8988T (cell line): ENCODE data around the gene ETS1.

Source experiments
- DNase-seq: peaks from one replicate; pipeline ENCODE4 v3.0.0; 2011

ETS1 gene

DNA sequence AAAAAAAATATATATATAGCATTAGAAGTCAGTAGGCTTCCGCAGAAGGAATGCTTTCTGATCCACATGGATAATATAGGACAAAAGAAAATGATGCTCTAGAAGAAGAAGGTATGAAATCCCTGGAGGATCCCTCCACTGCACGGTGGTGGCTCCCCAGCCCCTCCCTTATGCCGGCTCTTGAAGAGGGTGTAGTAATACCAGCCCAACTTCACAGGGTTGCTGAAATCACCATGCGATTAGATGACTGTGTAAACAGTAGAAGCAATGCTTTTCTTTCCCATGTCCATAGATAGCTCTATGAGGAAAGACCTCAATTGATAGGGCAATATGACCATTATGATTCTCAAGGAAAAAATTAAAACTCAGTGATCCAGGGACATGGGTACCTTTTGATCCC, 3.2 kb upstream of the ETS1 start:
- DNase-seq = no peak

DNA sequence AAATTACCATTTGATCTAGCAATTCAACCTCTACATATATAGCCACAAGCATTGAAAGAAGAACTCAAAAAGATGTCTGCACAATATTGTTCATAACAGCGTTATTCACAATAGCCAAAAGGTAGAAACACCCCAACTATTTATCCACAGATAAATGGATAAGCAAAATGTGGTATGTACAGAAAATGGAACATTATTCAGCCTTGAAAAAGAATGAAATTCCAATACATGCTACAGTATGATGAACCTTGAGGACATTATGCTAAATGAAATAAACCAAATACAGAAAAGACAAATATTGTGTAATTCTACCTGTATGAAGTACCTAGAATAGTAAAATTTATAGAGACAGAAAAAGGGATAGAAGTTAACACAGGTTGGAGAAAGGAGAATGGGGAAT, 2.6 kb upstream of the ETS1 start:
- DNase-seq = no peak

DNA sequence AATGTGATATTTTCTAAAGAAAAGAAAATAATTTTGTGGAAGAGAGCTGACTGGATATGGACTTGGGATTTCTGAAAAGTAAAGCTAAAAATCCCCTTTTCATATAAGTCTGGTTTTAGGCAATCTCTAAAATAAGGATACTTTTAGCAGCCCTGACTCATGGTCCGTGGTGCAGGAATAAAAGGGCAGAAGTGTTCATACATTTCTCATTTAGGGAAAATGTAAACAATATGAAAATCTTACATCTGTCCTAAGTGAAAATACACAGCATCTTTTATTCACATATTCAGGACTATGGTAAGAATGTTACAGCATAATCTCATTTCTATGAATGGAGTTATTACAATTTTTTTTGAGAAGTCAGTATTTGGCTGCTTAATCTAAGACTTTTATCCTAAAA, 735 bp upstream of the ETS1 start:
- no peak for DNase-seq

DNA sequence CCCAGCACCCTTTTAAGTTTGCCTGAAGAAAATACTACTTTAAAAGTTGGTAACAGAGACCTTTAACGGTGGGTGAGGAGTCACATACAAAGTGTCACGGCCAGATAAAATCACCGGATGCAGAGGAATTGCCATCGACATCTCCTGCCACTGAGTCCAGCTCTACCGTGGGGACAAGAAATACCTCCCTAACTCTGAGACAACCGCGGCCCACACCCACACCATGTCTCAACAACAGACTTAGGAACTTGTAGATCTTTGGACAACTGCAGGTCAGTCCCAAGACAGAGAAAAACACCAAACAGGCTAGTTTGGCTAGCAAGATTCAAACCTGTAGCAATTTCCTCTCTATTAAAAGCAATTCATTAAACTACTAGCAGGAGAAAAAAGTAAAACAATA, 669 bp downstream of the ETS1 start:
- no peak for DNase-seq

DNA sequence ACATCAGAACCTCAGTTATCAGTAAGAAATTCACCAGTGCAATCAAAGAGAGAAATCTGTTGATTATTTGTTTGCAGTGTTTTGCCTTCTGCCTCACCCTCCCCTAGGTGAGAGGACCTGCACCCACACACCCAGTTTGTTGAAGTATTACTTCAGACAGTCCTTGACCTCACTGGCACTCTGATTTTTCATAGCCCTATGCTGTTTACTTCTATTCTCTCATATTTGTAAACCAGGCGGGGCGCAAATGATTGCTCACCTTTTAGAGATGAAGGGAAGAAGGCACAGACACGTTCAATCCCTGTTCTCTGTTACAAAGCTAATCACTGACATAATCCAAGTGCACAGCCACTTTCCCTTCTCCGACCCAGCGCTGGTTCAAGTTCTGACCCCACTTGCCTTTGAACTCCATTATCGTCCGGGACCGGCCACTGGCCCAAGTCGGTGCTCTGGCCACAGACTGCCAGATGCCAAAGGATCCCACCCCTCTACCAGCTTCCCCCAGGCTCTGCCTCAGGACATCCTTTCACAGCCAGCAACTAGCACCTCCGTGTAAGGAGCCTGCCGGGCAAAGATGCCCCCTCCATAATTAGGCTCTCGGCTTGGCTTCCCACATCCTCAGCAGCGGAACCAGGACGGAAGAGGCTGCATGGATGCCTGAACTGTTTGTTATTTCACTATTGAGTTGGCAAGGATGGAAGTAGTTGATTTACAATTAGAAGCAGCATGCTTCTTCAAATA, 1.7 kb downstream of the ETS1 start:
- DNase-seq = no peak

DNA sequence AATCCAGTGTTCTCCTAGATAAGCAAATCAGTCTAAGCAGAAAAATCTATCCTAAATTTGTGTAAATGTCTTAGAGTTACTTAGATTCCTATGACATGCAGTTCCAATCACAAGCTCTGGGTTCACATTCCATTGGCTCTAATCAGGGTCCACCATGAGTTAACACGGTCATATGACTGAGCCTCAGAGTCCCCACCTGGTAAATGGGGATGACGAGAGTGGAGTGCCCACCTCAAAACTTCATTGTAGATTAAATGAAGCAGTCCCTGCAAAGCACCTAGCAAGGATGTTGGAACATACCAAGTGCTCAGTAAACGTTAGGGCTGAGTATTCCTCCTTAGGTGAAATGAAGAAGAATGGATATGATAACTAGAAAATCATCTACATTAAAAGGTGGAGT, 3.1 kb downstream of the ETS1 start:
- no peak for DNase-seq

DNA sequence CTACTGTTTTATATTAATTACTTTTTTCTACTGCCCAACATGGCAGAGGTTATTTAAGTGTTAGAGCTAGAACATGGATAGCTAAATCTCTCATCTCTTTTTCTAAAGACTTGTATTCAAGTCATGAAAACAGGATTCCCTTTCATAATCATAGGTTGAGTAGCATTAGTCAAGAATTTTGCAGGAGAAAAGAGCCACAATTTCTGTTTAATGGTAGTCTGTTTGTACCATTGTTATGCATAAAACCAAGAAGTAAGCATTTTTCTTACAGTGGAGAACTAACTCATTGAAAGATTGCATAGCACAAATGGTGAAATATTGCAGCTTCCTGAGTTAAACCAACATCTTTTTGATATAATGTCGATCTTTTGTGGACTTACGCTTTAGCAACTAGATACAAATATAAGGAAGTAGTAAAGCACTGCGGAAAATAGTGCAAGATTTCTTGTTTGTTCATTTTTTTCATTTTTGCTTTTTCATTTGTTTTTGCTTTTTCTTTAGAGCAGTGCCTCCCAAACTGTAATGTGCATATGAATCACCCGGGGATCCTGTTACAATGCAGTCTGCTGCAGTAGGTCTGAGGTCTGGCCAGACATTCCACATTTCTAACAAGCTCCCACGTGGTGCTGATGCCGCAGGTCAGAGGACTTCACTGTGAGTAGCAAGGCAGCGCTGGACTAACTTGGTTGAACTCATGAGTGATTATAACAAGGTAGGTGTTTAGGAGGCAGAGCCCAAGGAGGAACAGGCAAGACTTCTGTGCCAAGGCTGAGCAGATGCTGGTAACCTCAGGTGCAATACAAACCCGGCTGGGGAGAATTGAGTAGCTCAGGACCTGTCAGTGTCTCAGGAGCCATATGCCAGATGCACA, 4.6 kb downstream of the ETS1 start:
- no peak for DNase-seq

DNA sequence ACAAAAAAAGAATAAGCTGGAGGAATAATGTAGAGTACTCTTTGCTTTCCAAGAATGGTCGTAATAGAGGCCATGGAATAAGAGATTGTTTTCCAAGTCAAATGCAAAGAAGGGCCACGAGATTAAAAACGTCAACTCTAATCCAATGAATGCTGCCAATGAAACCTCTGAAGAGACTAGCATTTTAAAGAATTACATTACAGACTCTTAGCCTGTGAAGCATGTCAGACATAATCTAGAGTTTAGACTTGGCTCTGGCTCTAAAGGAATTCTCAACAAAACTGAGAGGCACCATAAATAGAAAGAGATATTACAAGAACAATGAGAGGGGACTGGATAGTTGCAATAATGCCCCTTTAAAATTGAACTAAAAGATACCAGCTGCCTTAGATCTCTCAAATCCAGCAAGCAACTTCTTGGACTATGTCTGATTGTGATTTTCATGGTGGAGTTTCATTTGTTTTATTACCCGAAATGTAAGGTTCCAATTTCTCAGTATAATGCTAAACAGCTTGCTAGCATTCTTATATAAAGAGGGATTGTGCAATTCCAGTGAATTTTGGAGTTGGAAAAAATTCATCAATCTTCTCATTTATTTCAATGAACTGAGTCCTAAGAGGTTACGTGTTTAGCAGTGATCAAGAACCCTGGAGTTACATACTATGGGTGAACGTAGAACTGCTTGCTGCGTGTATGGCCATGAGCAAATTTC, 5.6 kb downstream of the ETS1 start:
- DNase-seq = no peak

DNA sequence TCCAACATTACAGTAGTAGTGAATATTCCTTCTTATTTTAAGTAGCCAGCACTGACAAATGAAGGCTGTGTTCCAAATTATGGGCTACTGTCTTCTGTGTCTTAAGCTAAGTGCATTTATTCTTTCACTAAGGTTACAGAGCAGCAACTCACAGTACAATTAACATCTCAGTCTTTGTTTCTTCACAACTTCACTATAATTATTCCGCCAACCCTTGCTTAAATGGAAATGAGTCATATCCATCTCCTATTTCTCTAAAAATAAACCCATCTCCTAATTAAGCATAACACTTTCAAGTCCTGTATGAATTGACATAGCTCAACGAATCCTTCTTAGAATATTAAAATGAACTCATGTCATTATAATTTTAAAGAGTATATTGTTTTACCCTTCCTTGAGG, 6.7 kb downstream of the ETS1 start:
- DNase-seq = no peak

DNA sequence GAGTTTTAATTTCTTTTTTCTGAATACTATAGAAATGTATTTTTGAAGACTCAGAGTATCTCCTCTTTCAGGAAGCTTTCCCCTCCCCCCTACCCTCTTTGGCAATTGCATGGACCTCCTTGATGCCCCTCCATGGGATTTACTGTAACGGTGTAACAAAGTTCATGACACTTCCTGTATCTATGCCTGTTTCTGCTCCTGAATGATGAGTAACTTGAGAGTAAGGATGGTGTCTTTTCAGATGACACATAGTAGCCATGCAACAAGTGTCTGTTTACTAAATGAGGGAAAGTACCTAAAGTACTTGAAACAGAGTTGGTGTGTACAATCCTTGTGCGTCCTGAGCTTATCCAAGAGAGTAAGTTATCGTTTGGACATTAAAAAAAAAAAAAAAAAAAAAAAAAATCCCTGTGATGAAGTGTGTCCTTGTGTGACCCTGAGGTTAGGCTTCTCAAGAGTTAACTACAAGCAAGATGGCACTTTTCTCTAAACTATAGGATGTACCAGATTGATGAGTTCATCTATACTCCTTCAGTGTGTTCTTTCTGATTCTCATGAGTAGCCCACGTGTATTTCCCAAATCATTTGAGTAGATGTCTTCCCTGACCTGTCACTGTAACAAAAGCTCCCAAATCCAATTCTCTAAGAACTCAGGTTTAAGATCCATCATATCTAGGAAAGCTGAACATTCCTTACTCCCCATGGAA, 7.4 kb downstream of the ETS1 start:
- DNase-seq = no peak

DNA sequence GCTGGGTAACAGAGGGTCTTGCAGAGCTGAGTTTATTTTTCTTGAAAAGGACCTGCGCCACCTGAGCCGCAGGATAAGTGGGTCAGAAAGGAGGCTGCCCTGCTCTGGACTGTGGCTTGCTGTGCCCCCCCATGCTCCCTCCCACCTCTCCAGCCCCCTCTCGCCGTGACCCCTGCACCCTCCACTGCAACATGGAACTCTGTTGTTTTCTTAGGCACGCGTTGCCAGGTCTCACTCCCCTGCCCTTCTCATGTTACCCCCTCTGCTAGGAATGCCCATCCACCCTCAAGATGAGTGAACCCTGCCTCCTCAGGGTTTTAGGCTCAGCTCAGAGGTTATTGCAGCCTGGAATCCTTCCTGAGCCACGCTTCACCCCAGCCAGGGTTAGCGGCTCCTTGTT, 10.8 kb downstream of the ETS1 start:
- no peak for DNase-seq

DNA sequence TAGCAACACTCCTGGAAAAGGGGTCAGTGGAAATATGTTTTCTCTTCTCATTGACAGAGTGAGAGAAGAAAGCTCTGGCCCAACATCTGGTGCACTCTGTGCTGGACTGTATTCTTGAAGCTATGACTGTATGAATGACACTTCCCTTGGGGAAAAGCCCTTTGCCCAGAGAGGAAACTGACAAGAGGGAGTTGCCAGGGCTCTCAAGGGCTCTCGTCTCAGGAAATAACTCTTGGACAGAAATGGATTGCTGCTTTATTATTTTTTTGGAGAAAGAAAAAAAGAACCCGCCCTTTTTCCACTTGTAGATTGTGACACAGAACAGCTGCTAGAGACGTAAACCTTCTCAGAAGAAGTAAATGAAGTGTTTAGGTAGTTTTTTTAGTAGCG, 11.4 kb downstream of the ETS1 start:
- no peak for DNase-seq

DNA sequence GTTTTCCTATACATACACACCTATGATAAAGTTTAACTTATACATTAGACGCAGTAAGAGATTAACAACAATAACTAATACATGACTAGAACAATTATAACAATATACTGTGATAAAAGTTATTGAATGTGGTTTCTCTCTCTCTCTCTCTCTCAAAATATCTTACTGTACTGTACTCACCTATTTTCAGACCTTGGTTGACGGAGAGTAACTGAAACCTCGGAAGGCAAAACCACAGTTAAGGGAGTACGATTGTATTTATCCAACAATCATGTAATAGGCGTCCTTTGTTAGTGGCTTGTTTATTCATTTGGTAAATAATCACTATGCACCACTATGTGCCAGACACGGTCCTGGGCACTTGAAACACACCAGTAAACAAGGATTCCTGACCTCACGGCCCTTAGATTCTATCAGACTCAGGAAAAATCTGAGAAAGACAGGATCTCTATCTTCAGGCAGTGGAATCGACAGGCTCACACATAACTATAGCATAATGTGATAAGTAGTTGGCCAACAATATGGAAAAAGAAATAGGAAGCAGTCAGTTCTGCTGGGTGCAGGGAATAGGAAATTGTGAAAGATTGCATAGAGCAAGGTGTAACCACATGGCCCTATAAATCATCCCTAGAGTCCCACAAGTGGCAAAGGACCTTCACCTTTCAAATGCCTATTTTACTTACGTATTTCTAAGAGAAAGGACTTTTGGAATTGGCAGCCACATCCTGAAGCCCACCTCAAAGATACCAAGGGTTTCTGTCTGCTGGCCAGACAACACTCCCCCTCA, 12.0 kb downstream of the ETS1 start:
- DNase-seq = no peak

DNA sequence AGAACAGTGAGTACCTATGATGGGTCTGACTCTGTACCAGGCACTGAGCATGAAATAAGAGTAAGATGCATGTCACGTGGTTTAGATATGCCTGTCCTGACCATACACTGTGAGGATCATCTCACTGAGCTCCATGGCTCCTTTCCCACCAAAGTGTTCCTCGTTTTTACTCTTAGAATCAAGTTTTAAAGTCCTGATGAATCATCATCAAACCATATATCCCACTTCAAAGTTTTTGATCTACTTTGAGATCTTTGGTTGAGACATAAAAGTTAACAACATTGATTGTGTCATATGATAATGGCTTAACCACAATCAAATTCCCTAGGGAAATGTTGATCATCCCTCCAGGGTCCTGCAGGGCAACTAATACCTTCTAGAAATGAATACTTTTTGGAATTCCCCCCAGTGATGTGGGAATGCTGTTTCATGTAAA, 12.8 kb downstream of the ETS1 start:
- no peak for DNase-seq

DNA sequence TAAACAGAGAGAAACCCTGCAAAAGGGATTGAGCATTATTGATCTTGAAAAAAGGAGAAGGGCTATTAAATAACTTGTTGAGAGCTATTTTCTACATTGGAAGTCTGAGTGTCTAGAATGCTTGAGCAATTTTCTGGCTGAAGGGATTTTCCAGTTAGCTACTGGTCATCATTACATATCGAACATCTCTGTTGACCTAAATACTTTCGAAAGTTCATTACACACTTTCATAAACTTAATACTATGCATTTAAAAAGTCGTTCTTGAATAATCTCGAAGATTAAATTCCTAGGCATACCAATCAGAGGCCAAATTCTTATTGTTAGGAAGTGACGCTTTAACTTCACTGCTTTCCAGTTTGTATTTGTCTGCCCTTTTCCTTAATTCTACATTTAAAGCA, 13.7 kb downstream of the ETS1 start:
- DNase-seq = no peak

DNA sequence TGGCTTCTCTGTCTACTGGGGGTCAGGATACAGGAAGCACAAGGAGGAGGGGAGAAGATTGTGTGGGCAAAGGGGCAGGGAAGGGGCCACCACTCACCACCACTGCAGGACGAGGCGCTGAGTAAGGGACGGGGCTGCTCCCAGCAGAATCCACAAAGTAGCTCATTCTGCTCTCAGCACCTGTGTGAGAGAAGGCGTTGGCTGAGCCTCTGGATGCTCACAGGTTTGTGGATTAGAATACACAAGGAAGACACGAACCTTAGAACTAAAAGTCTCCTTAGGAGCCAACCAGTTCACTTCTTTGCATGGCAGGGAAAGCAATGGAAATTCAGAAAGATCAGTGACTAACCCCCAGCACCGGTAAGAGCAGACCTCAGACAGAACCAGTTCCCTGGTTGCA, 14.4 kb downstream of the ETS1 start:
- DNase-seq = no peak

DNA sequence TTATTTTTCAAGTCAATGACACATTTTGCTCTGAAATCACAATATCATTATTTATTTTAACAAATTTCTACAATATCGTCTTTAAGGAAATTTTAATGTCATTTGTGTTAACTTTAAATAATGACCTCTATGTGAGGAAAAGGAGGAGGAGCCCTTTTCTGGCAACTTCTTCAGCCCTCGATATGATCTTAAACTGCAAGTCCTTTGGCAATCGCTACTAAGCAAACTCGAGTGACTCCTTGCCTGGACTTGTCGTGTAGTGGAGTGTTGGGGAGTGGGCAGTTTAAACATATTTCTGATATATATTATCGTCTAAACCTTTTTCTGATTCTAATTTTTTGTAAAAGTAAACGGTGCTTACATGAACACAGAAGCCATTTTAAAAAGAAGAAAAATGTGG, 16.7 kb downstream of the ETS1 start:
- DNase-seq = no peak

DNA sequence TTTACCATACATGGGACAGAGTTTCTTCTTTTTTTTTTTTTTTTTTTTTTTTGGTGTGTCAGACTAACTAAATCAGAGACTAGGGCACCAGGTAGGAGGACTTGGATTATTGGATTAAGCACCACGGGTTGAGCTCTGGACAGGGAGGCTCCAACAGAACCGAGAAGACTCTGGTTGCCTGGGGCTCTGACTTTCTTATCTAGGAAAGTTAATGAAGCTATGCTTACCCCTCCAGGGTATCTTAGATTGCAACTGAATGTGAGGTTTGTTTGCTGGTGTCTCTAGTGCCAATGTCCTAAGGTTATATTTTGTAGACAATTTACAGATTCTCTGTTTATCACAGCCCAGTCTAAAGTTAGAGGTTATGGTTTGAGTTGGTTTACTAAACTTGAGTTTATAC, 18.1 kb downstream of the ETS1 start:
- no peak for DNase-seq

DNA sequence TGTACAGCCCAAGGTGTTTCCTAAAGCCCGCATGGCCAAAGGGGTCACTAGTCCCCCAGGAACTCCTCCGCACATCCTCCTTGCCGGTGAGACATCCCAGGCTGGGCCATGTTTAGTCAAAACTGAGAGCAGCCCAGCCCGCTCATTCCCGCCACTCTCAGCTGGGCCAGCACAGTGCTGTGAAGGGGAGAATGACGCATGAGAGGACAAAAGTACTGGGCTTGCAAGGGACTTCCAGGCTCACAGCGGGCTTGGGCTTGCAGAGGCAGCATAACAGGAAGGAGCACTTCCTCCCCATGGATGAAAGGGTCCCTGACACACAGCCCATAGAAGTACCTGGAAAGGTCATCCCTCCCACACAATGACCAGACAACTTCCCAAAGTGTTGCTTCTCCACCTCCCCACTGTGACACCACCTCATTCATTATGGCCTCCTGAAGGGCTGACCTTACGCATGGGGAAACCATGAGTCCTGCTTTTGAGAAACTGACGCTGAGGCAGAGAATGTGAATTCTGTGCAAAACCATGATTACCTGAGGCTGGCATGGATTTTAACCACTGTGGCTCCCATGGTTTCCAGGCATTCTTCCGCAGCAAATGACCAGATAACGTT, 19.1 kb downstream of the ETS1 start:
- no peak for DNase-seq

DNA sequence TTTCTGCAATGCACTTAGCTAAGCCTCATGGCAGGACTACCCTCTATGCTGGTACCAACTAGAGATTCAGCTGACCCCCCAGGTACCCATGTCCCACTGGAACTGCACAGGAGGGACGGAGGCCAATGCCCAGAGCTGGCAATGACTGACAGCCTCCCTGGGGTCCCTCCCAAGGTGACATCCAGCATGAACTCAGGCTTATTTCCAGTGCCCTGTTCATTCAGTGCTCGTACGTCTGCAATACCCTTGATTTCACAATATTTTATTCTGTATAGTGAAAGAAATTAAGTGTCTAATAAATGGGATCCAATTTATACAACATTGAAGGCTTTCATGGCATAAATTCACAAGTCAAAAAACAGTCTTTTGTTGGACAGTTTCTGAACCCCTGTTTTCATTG, 20.2 kb downstream of the ETS1 start:
- DNase-seq = no peak

DNA sequence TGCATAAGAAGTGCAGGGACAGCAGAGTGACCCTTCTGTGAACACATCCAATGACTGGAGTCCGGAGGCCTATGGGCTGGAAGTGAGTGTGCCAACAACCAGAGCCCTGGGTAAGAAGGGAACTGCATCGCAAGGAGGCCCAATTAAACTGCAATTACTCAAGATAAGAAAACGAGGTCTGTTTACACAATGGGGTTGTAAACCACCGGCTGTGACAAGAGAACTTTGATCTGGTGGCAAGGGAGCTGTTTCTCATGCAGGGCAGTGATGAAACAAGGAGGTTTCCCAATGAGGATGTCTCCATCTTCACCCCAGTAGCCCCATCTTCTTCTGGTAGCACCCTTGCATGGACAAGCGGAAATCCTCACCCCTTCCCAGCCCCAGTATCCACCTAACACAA, 21.5 kb downstream of the ETS1 start:
- no peak for DNase-seq

DNA sequence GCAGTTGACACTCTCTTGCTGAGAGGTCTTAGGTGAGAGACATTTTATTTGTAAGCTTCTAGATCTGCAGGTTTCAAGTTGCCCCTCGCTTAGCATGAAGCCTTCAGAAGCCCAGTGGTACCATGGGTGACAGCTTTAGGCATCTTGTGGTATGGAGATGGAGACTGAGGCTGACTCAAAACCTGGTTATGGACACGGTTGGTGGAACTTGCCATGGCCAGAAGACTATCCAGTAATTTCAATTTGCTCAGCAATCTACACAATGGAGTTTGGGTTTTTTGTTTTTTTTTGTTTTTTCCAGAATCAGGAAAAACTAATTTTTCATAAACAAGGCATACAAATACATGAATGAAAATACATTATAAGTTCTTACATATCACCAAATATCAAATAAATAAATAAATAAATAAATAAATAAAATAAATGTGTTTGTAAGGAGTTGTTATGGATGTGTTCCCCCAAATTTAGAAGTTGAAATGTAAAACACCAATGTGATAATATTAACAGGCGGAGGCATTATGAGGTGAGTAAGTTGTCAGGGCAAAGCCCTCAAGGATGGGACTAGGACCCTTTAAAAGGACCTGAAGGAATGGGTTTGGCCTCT, 22.6 kb downstream of the ETS1 start:
- DNase-seq = no peak
